ENCODE measurements around the gene SS18.
"Not testable (repeated sequence)": the region's sequence is repeated elsewhere in the genome, so short reads cannot be mapped to it uniquely, and the experiment has no call there.

Gene SS18

GRCh38 chr18:26090130-26091046, at the start of gene SS18:
TSS of gene SS18 (minus strand) at chr18:26090613. CDS start at chr18:26090569, 44 bp downstream.
- DNase-seq: peak; percentile 84 to 96 (median 92)
- intact Hi-C loops (cut with DNase I): loop anchor here (5.0 kb wide), 1 partner anchor 137 kb away; the partner anchor contains the start of gene TAF4B

GRCh38 chr18:26135548-26135947, 45.1 kb upstream of the SS18 start:
- intact Hi-C loops (cut with DNase I): no loop called here

GRCh38 chr18:26134107-26134506, 43.7 kb upstream of the SS18 start:
- intact Hi-C loops (cut with DNase I): no loop called here
- no peak for DNase-seq

More at GRCh38 chr18:26135548-26135947, 45.1 kb upstream of the SS18 start:
- DNase-seq: no peak

GRCh38 chr18:26133652-26134051, 43.2 kb upstream of the SS18 start, which contains the start of gene PSMA8:
TSS of gene PSMA8 (plus strand) at chr18:26133869. CDS start at chr18:26133966, 97 bp downstream.
- DNase-seq: peak in 8 of 42 donors; percentile 4 to 27 (median 14)
- intact Hi-C loops (cut with DNase I): no loop called here

- intact Hi-C loops (cut with DNase I); DNase-seq: not testable (repeated sequence)
Observed at GRCh38 chr18:26128192-26128591, 37.8 kb upstream of the SS18 start.

- intact Hi-C loops (cut with DNase I): no loop called here
- DNase-seq: no peak
Observed at GRCh38 chr18:26127786-26128185, 37.4 kb upstream of the SS18 start.

GRCh38 chr18:26121994-26122393, 31.6 kb upstream of the SS18 start:
- DNase-seq; intact Hi-C loops (cut with DNase I): not testable (repeated sequence)

- DNase-seq: no peak
- intact Hi-C loops (cut with DNase I): no loop called here
Observed at GRCh38 chr18:26121476-26121875, 31.1 kb upstream of the SS18 start.

GRCh38 chr18:26119246-26119645, 28.8 kb upstream of the SS18 start:
- DNase-seq: no peak
- intact Hi-C loops (cut with DNase I): no loop called here

GRCh38 chr18:26104035-26104434, 13.6 kb upstream of the SS18 start:
- intact Hi-C loops (cut with DNase I): no loop called here

GRCh38 chr18:26103579-26103978, 13.2 kb upstream of the SS18 start:
- DNase-seq: no peak
- intact Hi-C loops (cut with DNase I): no loop called here

More at GRCh38 chr18:26104035-26104434, 13.6 kb upstream of the SS18 start:
- DNase-seq: no peak

GRCh38 chr18:26097563-26097962, 7.2 kb upstream of the SS18 start:
- intact Hi-C loops (cut with DNase I): no loop called here
- no peak for DNase-seq

GRCh38 chr18:26096852-26097251, 6.4 kb upstream of the SS18 start:
- intact Hi-C loops (cut with DNase I): no loop called here
- DNase-seq: no peak

GRCh38 chr18:26091047-26091630, 726 bp upstream of the SS18 start:
- peak in 5 of 42 donors; percentile 11 to 49 (median 48) for DNase-seq

GRCh38 chr18:26089293-26090129, 902 bp downstream of the SS18 start:
- DNase-seq: peak in 23 of 42 donors; percentile 9 to 67 (median 31)
- intact Hi-C loops (cut with DNase I): loop anchor here (5.0 kb wide), 1 partner anchor 138 kb away; the partner anchor contains the start of gene TAF4B

More at GRCh38 chr18:26091047-26091630, 726 bp upstream of the SS18 start:
- intact Hi-C loops (cut with DNase I): loop anchor here (5.0 kb wide), 1 partner anchor 136 kb away; the partner anchor contains the start of gene TAF4B

- DNase-seq: no peak
- intact Hi-C loops (cut with DNase I): no loop called here
Observed at GRCh38 chr18:26088487-26088886, 1.9 kb downstream of the SS18 start.

GRCh38 chr18:26086959-26087358, 3.5 kb downstream of the SS18 start:
- no peak for DNase-seq
- intact Hi-C loops (cut with DNase I): no loop called here

- DNase-seq: no peak
- intact Hi-C loops (cut with DNase I): no loop called here
Observed at GRCh38 chr18:26085056-26085455, 5.4 kb downstream of the SS18 start.

GRCh38 chr18:26083099-26083498, 7.3 kb downstream of the SS18 start:
- intact Hi-C loops (cut with DNase I): no loop called here

More at GRCh38 chr18:26083099-26083498, 7.3 kb downstream of the SS18 start:
- no peak for DNase-seq
